ENCODE results near the gene ARSD. TPM values are rescaled to one million over a fixed set of nuclear protein-coding genes. Genes with fewer than 3 reads are reported as not detected.
A peak's percentile ranks its signal among the peaks of the same experiment; 100 is the strongest.

ARSD gene
- total and polyA plus RNA-seq, 2 of the 13 experiments (the other 11 are each of a cell fraction or from before 2014, with no cell fraction given), result 4.8 to 6.8 TPM

- TF ChIP-seq, protein P1, sequence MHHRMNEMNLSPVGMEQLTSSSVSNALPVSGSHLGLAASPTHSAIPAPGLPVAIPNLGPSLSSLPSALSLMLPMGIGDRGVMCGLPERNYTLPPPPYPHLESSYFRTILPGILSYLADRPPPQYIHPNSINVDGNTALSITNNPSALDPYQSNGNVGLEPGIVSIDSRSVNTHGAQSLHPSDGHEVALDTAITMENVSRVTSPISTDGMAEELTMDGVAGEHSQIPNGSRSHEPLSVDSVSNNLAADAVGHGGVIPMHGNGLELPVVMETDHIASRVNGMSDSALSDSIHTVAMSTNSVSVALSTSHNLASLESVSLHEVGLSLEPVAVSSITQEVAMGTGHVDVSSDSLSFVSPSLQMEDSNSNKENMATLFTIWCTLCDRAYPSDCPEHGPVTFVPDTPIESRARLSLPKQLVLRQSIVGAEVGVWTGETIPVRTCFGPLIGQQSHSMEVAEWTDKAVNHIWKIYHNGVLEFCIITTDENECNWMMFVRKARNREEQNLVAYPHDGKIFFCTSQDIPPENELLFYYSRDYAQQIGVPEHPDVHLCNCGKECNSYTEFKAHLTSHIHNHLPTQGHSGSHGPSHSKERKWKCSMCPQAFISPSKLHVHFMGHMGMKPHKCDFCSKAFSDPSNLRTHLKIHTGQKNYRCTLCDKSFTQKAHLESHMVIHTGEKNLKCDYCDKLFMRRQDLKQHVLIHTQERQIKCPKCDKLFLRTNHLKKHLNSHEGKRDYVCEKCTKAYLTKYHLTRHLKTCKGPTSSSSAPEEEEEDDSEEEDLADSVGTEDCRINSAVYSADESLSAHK (CRISPR knock-in tag; IDR thresholded peaks at IDR 0.05; ENCODE audit: borderline replicate concordance), result no peak
- TF ChIP-seq ZNF879 (CRISPR knock-in tag; IDR thresholded peaks at IDR 0.05) (no peak), ZSCAN25 (CRISPR knock-in tag; IDR thresholded peaks at IDR 0.05) (no peak), POLR2G (IDR thresholded peaks at IDR 0.05; ENCODE audit: low read depth, low read length) (peak; percentile 80), MED1 (CRISPR knock-in tag; IDR thresholded peaks at IDR 0.05) (no peak), TBX2 (CRISPR knock-in tag; IDR thresholded peaks at IDR 0.05; ENCODE audit: borderline replicate concordance) (peak; percentile 52), ZNF432 (CRISPR knock-in tag; IDR thresholded peaks at IDR 0.05; ENCODE audit: borderline replicate concordance) (no peak), YEATS4 (CRISPR knock-in tag; IDR thresholded peaks at IDR 0.05; ENCODE audit: borderline replicate concordance) (peak; percentile 48; the same call in 1 of the 2 replicates), ZNF747 (CRISPR knock-in tag; IDR thresholded peaks at IDR 0.05; ENCODE audit: borderline replicate concordance) (no peak), ZBTB49 (CRISPR knock-in tag; IDR thresholded peaks at IDR 0.05; ENCODE audit: borderline replicate concordance) (no peak), ZNF205 (CRISPR knock-in tag; IDR thresholded peaks at IDR 0.05) (no peak), YY1 (IDR thresholded peaks at IDR 0.05; ENCODE audit: insufficient read depth, insufficient replicate concordance, low read depth, low read length) (peak; percentile 7), ZNF430 (CRISPR knock-in tag; IDR thresholded peaks at IDR 0.05) (no peak), ELF3 (CRISPR knock-in tag; IDR thresholded peaks at IDR 0.05) (peak; percentile 26; the same call in 1 of the 2 replicates), SKI (IDR thresholded peaks at IDR 0.05; ENCODE audit: partially characterized antibody) (no peak), KLF11 (CRISPR knock-in tag; IDR thresholded peaks at IDR 0.05) (no peak), TIGD3 (CRISPR knock-in tag; IDR thresholded peaks at IDR 0.05; ENCODE audit: borderline replicate concordance) (no peak), ZNF263 (CRISPR knock-in tag; IDR thresholded peaks at IDR 0.05) (peak; percentile 86), SP140L (CRISPR knock-in tag; IDR thresholded peaks at IDR 0.05; ENCODE audit: borderline replicate concordance) (no peak), NR3C1 (CRISPR knock-in tag; IDR thresholded peaks at IDR 0.05) (no peak), XRCC5 (optimal IDR thresholded peaks at IDR 0.05; ENCODE audit: low read length) (no peak)
- TF ChIP-seq, protein P2, sequence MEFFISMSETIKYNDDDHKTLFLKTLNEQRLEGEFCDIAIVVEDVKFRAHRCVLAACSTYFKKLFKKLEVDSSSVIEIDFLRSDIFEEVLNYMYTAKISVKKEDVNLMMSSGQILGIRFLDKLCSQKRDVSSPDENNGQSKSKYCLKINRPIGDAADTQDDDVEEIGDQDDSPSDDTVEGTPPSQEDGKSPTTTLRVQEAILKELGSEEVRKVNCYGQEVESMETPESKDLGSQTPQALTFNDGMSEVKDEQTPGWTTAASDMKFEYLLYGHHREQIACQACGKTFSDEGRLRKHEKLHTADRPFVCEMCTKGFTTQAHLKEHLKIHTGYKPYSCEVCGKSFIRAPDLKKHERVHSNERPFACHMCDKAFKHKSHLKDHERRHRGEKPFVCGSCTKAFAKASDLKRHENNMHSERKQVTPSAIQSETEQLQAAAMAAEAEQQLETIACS (CRISPR knock-in tag; IDR thresholded peaks at IDR 0.05), result no peak
These were observed at the start of gene ARSD (continued) for GRCh38 chrX:2928583-2929434.
